Measurements from ENCODE around the gene SPATS2L.

The SPATS2L gene

GRCh38 chr2:200307724-200308545, 1.4 kb downstream of the SPATS2L start:
- POLR2A ChIA-PET (ENCODE audit: low non-redundant PET) = no interaction called here
- CTCF ChIA-PET = interaction anchor here (0.5 to 1.3 kb wide), 3 partner anchors 174 to 374 kb away, joined by 3 read pairs; no protein-coding TSS in a partner anchor
- H3K27ac ChIP-seq = peak overlapping the region; percentile 94
- no peak for DNase-seq (ENCODE audit: low spot score)
- TF ChIP-seq, protein P1, sequence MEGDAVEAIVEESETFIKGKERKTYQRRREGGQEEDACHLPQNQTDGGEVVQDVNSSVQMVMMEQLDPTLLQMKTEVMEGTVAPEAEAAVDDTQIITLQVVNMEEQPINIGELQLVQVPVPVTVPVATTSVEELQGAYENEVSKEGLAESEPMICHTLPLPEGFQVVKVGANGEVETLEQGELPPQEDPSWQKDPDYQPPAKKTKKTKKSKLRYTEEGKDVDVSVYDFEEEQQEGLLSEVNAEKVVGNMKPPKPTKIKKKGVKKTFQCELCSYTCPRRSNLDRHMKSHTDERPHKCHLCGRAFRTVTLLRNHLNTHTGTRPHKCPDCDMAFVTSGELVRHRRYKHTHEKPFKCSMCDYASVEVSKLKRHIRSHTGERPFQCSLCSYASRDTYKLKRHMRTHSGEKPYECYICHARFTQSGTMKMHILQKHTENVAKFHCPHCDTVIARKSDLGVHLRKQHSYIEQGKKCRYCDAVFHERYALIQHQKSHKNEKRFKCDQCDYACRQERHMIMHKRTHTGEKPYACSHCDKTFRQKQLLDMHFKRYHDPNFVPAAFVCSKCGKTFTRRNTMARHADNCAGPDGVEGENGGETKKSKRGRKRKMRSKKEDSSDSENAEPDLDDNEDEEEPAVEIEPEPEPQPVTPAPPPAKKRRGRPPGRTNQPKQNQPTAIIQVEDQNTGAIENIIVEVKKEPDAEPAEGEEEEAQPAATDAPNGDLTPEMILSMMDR (conservative IDR thresholded peaks at IDR 0.05; ENCODE audit: low read depth) = no peak

DNA sequence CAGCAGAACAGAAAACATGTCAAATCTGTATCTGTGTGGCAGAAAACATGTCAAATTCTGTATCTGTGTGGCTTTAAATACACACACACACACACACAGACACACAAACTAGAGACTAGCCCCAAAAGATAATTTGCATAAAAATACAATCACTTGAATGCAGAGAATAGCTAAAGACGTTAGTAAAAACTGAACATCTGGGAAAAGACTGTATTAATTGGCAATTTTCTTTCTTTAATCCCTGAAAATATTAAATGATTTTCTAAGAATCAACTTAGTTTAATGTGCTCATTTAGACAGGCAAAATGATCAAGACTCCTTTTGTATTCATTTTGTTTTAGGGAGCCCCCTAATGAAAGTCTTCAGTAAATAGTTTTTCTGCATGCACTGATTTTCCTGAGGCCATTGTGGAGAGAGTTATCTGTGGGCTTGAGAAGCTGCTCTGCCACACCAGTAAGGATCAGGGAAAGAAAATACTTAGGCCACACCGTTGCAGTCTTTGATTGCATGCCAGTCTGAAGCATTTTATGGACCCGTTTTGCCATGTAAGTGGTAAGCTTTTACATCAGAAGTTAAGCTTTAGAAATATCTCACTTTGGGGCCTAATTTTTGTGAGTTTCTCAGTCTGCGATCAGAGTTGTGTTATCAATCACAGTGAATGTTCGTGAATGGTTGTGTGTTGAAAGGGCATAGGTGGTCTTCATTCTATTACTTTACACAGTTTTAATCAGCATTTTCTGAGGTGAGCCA, 2.2 kb downstream of the SPATS2L start:
- H3K27ac ChIP-seq = no peak overlapping the region
- DNase-seq (ENCODE audit: low spot score) = no peak
- CTCF ChIA-PET = interaction anchor here (0.6 to 1.3 kb wide), 2 partner anchors 8 to 174 kb away, joined by 3 to 5 read pairs; no protein-coding TSS in a partner anchor
- POLR2A ChIA-PET (ENCODE audit: low non-redundant PET) = no interaction called here
- TF ChIP-seq, protein P1 (conservative IDR thresholded peaks at IDR 0.05; ENCODE audit: low read depth) = peak; percentile 51

- ChIA-PET POLR2A (ENCODE audit: low non-redundant PET) (no interaction called here), CTCF (interaction anchor here (1.3 kb wide), 1 partner anchor 173 kb away, joined by 3 read pairs; no protein-coding TSS in a partner anchor)
- TF ChIP-seq, protein P1 (conservative IDR thresholded peaks at IDR 0.05; ENCODE audit: low read depth) = no peak
- DNase-seq (ENCODE audit: low spot score) = no peak
- no peak overlapping the region for H3K27ac ChIP-seq
These were observed 3.0 kb downstream of the SPATS2L start for GRCh38 chr2:200309296-200310049.

DNA sequence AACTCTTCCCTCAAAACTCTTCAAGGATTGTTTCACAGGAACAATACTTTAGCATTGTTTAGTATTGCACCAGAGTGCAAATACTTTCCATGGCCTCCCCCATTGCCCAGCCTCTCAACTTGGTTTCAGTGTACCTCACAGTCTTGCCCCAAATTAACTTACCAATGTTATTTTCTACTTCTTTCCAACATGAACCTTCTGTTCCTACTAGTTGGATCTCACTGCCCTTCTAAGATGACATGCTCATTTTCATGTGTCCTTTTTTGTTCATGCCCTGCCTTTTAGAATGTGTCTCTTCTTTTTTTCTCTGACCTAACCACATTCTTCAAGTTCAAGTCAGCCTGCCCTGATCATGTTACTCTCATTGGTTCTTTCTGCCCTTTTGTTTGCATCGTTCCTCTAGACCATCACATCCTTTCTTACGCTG, 4.1 kb downstream of the SPATS2L start:
- no peak for DNase-seq (ENCODE audit: low spot score)
- TF ChIP-seq, protein P1 (conservative IDR thresholded peaks at IDR 0.05; ENCODE audit: low read depth) = no peak
- CTCF ChIA-PET = no interaction called here
- POLR2A ChIA-PET (ENCODE audit: low non-redundant PET) = no interaction called here
- no peak overlapping the region for H3K27ac ChIP-seq

DNA sequence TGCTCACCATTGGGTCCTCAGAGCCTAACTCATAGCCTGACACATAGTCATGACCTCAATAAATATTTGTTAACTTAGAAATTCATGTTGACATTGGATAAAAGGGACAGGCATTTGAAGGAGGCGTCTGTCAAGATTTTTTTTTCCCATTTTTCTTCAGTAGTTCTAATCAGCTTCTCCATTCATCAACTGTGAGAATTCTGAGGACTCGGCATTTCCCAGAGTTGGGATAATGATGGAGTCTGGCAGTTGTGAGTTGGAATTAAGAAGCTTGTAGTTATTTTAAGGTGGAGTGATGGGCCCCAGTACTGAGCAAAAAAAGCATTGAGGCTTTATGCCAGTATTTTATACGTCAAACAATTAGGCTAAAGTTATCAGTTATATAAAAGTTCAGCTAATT, 4.6 kb downstream of the SPATS2L start:
- no peak overlapping the region for H3K27ac ChIP-seq
- TF ChIP-seq, protein P1 (conservative IDR thresholded peaks at IDR 0.05; ENCODE audit: low read depth) = no peak
- no peak for DNase-seq (ENCODE audit: low spot score)
- ChIA-PET POLR2A (ENCODE audit: low non-redundant PET) (no interaction called here), CTCF (no interaction called here)

Data from RWPE1 (cell line).